ENCODE measurements around the gene MAGOH. TPM values are rescaled to one million over a fixed set of nuclear protein-coding genes. Genes with fewer than 3 reads are reported as not detected.

The MAGOH gene
- total RNA-seq, 1 experiment from 2014 or later: 77.0 TPM

GRCh38 chr1:53198241-53198651 lies 40.1 kb downstream of the MAGOH start:
- TF ChIP-seq, protein P1, sequence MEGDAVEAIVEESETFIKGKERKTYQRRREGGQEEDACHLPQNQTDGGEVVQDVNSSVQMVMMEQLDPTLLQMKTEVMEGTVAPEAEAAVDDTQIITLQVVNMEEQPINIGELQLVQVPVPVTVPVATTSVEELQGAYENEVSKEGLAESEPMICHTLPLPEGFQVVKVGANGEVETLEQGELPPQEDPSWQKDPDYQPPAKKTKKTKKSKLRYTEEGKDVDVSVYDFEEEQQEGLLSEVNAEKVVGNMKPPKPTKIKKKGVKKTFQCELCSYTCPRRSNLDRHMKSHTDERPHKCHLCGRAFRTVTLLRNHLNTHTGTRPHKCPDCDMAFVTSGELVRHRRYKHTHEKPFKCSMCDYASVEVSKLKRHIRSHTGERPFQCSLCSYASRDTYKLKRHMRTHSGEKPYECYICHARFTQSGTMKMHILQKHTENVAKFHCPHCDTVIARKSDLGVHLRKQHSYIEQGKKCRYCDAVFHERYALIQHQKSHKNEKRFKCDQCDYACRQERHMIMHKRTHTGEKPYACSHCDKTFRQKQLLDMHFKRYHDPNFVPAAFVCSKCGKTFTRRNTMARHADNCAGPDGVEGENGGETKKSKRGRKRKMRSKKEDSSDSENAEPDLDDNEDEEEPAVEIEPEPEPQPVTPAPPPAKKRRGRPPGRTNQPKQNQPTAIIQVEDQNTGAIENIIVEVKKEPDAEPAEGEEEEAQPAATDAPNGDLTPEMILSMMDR (IDR thresholded peaks at IDR 0.05; ENCODE audit: insufficient read depth in 1 of 2, low read depth in 1 of 2, low read length in 1 of 2, severe bottlenecking in 1 of 2, unreplicated experiment in 1 of 2): no peak
- POLR2A ChIA-PET: no interaction called here
- Histone ChIP-seq H3K27me3 (replicated peaks; ENCODE audit: control insufficient read depth, insufficient read depth, low read length) (no peaks in the 10 kb centered on the region), H3K4me1 (0 out of 2 replicates have a peak, but pooled peaks cover 3% of the 10 kb centered on the region), H3K36me3 (ENCODE audit: control insufficient read depth, insufficient read depth, low read length) (no peaks in the 10 kb centered on the region), H3K4me3 (ENCODE audit: low read depth, low read length) (no peak overlapping the region), H3K9me3 (no peaks in the 10 kb centered on the region)
- Mint-ChIP-seq H3K4me1 (ENCODE audit: low read depth, unreplicated experiment) (peaks cover 21% of the 10 kb centered on the region), H3K36me3 (ENCODE audit: insufficient read depth, unreplicated experiment) (peaks cover 7% of the 10 kb centered on the region), H3K27me3 (ENCODE audit: insufficient read depth, unreplicated experiment) (no peaks in the 10 kb centered on the region), H3K27ac (ENCODE audit: unreplicated experiment) (peak overlapping the region; percentile 98), H3K4me3 (ENCODE audit: unreplicated experiment) (peak overlapping the region; percentile 99), H3K9me3 (ENCODE audit: unreplicated experiment) (no peaks in the 10 kb centered on the region)
- CTCF ChIA-PET: no interaction called here
- no peak for DNase-seq
- no TSS peak for BruUV-seq (replicated peaks)
- intact Hi-C loops (cut with micrococcal nuclease; ENCODE audit: unreplicated experiment): no loop called here

GRCh38 chr1:53197291-53198200 lies 40.8 kb downstream of the MAGOH start:
- H3K9me3 Mint-ChIP-seq (ENCODE audit: unreplicated experiment): no peaks in the 10 kb centered on the region
- H3K4me3 ChIP-seq (ENCODE audit: low read depth, low read length): peak overlapping the region; percentile 83
- ChIA-PET POLR2A (no interaction called here), CTCF (no interaction called here)
- peak overlapping the region; percentile 99 for H3K4me3 Mint-ChIP-seq (ENCODE audit: unreplicated experiment)
- no peaks in the 10 kb centered on the region for H3K9me3 ChIP-seq
- peaks cover 2% of the 10 kb centered on the region for H3K36me3 Mint-ChIP-seq (ENCODE audit: insufficient read depth, unreplicated experiment)
- H3K27ac Mint-ChIP-seq (ENCODE audit: unreplicated experiment): peak overlapping the region; percentile 98
- no peaks in the 10 kb centered on the region for H3K27me3 Mint-ChIP-seq (ENCODE audit: insufficient read depth, unreplicated experiment)
- no peaks in the 10 kb centered on the region for H3K36me3 ChIP-seq (ENCODE audit: control insufficient read depth, insufficient read depth, low read length)
- 0 out of 2 replicates have a peak, but pooled peaks cover 3% of the 10 kb centered on the region for H3K4me1 ChIP-seq
- TF ChIP-seq, protein P1 (IDR thresholded peaks at IDR 0.05; ENCODE audit: insufficient read depth in 1 of 2, low read depth in 1 of 2, low read length in 1 of 2, severe bottlenecking in 1 of 2, unreplicated experiment in 1 of 2): no peak
- no TSS peak for BruUV-seq (replicated peaks)
- no peak for DNase-seq
- no peaks in the 10 kb centered on the region for H3K27me3 ChIP-seq (replicated peaks; ENCODE audit: control insufficient read depth, insufficient read depth, low read length)
- peaks cover 21% of the 10 kb centered on the region for H3K4me1 Mint-ChIP-seq (ENCODE audit: low read depth, unreplicated experiment)
- intact Hi-C loops (cut with micrococcal nuclease; ENCODE audit: unreplicated experiment): loop anchor here (2.0 kb wide), 1 partner anchor 15 kb away; no protein-coding TSS in a partner anchor

DNA sequence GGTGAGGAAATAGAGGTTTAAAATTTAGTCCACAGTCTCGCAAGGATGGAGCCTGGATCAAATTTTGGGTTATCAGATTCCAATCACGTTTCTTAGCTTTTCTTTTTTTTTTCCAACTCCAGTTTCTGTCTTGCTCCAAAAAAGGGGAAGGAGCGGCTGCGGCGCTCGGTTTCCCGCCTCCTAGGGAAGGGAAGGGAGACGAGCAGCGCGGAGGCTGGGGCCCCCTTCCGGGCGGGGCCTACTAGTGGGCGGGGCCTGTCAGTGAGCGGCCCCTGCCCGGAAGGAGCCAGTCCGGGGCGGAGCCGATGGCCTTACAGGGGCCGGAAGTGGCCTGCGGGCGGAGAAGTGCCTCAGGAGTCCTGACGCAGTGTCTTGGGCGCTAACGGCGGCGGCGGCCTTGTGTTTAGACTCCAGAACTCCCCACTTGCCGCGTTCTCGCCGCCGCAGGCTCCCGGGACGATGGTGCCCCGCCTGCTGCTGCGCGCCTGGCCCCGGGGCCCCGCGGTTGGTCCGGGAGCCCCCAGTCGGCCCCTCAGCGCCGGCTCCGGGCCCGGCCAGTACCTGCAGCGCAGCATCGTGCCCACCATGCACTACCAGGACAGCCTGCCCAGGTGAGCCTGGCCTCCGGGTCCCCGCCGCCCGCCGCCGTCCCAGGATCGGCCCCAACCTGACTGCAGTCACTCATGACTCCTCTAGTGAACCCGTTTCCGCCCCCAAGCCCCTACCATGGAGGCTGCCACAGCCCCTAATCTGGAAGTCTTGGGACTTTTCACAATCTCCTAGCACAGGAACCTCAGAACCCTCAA lies 41.6 kb downstream of the MAGOH start, which contains the start of gene CPT2:
Gene CPT2 (plus strand): TSS at position 340 of the 806 bp plus-strand sequence. CDS start 120 bp downstream, at position 460.
- no peaks in the 10 kb centered on the region for H3K27me3 ChIP-seq (replicated peaks; ENCODE audit: control insufficient read depth, insufficient read depth, low read length)
- TF ChIP-seq, protein P1 (IDR thresholded peaks at IDR 0.05; ENCODE audit: insufficient read depth in 1 of 2, low read depth in 1 of 2, low read length in 1 of 2, severe bottlenecking in 1 of 2, unreplicated experiment in 1 of 2): no peak
- Mint-ChIP-seq H3K9me3 (ENCODE audit: unreplicated experiment) (no peaks in the 10 kb centered on the region), H3K36me3 (ENCODE audit: insufficient read depth, unreplicated experiment) (no peaks in the 10 kb centered on the region), H3K4me1 (ENCODE audit: low read depth, unreplicated experiment) (peaks cover 21% of the 10 kb centered on the region), H3K4me3 (ENCODE audit: unreplicated experiment) (peak within 1 kb of the TSS; percentile 99), H3K27ac (ENCODE audit: unreplicated experiment) (peak within 1 kb of the TSS; percentile 98), H3K27me3 (ENCODE audit: insufficient read depth, unreplicated experiment) (no peaks in the 10 kb centered on the region)
- CTCF ChIA-PET: no interaction called here
- peak within 1 kb of the TSS; percentile 83 for H3K4me3 ChIP-seq (ENCODE audit: low read depth, low read length)
- H3K4me1 ChIP-seq: 0 out of 2 replicates have a peak, but pooled peaks cover 3% of the 10 kb centered on the region
- POLR2A ChIA-PET: interaction anchor here (0.5 kb wide), 1 partner anchor 793 kb away, joined by 3 read pairs; the partner anchor contains the start of gene ORC1
- peak; percentile 90 for DNase-seq
- intact Hi-C loops (cut with micrococcal nuclease; ENCODE audit: unreplicated experiment): loop anchor here (1.0 to 2.0 kb wide), 2 partner anchors 14 to 42 kb away; partner anchors contain the start of gene MAGOH
- H3K9me3 ChIP-seq: no peaks in the 10 kb centered on the region
- TSS peak; percentile 42 for BruUV-seq (replicated peaks)
- no peaks in the 10 kb centered on the region for H3K36me3 ChIP-seq (ENCODE audit: control insufficient read depth, insufficient read depth, low read length)
